GM19099 (cell line): ENCODE data around the gene BMP2K.

Experiments
- POLR2A ChIP-seq: IDR thresholded peaks from 3 replicates; pipeline ENCODE4 v1.6.1; 2011; ENCODE audit warnings: low read depth; ENCODE audit not compliant: insufficient read length; ENCODE audit errors: extremely low read depth

Gene BMP2K

DNA sequence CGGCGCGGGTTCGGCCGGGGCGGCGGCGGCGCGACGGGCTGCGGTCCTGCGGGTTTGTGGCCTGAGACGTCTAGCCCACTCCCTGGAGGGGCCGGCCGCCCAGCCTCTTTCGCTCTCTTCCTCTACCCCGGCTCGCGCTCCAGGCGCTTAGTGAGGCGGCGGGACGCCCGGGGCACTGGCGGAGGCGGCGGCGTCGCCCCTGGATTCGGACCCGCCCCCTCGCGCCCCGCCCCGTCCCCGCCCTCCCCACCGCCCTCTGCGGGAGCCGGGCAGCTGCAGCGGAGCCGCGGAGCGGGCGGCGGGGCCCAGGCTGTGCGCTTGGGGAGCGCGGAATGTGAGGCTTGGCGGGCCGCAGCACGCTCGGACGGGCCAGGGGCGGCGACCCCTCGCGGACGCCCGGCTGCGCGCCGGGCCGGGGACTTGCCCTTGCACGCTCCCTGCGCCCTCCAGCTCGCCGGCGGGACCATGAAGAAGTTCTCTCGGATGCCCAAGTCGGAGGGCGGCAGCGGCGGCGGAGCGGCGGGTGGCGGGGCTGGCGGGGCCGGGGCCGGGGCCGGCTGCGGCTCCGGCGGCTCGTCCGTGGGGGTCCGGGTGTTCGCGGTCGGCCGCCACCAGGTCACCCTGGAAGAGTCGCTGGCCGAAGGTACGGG is at the start of gene BMP2K:
BMP2K (plus strand) TSS at position 272 of the 650 bp plus-strand sequence; CDS start at position 466, 194 bp downstream.
- peak; percentile 85 for TF ChIP-seq POLR2A

DNA sequence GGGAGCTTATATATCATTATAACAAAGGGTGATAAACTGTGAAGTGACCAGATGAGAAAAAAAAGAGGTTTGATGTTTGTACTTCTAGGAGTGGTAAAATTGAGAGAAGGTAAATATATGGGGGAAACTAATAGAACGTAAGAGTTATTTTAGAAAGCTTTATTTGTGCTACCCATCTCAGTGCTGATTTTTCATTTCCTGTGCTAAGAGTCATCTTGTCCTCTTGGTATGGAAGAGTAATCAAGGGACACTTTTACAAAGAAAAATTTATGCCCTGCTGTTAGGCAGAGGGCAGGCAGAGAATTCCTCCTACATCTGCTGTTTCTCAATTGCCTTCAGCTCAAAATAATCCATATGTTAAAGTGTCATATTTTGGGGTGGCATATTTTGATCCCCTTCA is 49.6 kb upstream of the BMP2K start:
- TF ChIP-seq POLR2A = no peak

DNA sequence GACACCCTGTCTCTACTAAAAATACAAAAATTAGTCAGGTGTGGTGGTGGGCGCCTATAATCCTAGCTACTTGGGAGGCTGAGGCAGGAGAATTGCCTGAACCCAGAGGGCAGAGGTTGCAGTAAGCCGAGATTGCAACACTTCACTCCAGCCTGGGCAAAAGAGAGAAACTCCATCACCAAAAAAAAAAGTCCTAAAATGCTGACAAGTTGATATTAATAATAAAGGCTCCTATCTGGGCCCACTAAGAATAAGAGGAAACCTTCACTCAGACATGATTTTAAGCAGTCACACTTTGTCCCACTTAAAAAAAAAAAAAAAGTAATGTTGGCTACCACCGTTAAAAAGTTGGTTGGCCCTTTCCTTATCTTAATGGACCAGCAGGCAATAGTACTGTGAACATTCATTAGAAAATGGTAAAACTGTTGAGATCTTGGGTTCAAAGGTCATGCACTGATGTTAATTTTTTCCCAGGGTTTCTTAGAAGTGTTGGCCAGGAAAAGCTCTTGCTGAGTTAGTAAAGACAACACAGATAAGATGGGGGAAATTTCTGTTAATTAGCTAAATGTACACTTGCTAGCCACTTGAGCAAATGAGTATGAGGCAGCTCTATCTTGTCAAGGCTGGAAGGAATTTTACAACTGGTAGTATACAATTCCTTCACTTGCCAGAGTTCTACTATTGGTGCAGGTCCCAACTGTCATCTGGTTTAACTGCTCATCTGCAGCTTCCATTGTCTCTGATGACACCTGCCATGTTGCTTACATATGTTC is 43.6 kb upstream of the BMP2K start:
- TF ChIP-seq POLR2A = no peak

- TF ChIP-seq POLR2A = no peak
Observed at GRCh38 chr4:78734441-78735162, 41.5 kb upstream of the BMP2K start.

GRCh38 chr4:78735697-78736096 is 40.5 kb upstream of the BMP2K start:
- TF ChIP-seq POLR2A = no peak

GRCh38 chr4:78737035-78737434 is 39.1 kb upstream of the BMP2K start:
- no peak for TF ChIP-seq POLR2A

- TF ChIP-seq POLR2A = no peak
Observed at GRCh38 chr4:78737973-78738372, 38.2 kb upstream of the BMP2K start.

DNA sequence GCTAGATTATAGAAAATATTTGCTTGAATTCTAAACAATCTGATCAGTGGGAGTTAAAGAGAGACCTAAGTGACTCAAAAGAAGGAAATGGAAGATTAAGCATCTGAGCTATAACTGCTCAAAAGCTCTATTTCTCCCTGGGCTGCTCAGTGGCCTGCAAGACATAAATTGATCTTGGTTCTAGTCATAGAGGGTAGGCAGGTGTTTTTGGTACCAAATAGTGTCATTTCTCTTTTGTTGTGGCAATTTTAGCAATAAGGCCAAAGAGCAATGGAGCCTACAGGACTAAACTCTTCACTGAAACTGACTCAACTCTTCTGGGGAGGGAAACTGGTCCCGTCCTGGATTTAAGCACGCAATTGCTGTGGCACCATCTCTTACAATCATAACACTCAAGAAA is 33.9 kb upstream of the BMP2K start:
- no peak for TF ChIP-seq POLR2A

DNA sequence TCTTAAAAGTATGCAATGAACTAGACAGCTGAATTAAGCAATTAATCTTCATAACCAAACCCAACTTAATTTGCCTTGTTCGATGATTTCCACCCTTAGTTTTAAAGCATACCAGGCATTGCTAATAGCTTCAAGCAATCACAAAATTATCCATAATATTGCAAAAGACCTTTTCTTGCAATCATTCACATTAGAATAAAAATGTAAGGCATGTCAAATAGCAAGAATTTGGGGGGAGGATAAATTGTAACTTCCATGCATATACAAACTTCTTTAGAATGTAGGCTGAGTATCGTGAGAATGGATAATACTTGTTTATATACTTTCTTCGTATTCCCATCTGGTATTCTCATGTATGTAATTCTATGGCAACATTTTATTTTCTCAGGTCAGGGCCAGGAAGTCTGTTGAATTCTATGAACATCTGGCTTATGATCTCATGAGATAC is 28.7 kb upstream of the BMP2K start:
- no peak for TF ChIP-seq POLR2A

GRCh38 chr4:78748381-78748780 is 27.8 kb upstream of the BMP2K start:
- TF ChIP-seq POLR2A = no peak

GRCh38 chr4:78749258-78749971 is 26.7 kb upstream of the BMP2K start:
- TF ChIP-seq POLR2A = no peak

DNA sequence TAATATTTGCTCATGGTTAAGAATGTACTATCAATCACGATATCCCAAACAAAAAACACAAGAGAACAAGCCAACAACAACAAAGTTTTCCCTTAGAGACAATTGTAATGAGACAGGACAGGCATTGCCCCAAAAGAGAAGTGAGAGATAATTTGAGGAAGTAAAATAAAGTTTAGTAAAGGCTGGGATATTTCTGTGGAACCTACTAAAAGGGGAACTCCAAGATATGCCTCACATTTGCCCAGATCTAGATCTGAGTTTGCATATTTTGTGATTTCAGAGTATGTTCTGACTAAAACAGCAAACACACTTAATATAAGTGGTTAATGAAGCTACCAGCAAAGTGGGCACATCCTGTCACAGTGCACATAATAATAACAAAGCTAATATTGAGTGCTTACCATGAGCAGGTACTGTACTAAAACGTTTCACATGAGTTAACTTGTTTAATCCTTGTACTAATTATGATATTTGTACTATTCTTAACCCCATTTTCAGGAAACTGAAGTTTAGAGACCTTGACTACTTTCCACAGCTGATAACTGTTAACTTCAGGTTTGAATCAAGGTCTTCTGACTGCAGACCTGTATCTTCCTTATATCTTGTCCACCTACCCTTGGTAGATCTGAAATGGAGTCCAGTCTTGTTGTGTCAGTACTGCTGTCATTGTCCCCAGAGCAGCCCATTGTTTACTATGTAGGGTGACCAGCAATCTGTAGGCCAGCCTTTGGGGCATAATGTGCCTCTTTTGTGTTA is 26.0 kb upstream of the BMP2K start:
- no peak for TF ChIP-seq POLR2A

DNA sequence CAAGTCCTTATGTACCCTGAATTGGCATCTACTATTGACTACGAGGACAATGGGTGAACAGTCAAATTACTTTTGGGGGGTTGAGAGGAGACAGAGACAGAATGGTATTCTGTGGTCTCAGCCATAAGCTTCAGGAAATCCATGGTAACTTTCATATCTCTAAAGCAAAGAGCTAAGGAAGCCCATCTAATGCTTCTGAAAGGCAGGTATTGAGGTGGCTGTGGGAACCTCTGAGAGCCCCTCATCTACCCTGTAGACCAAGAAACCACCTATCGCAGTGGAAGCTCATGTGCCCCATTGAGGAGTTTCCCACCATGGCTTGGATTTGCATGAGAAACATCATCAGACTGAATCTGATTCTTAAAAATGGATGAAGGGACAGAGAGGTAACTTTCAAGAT is 23.1 kb upstream of the BMP2K start:
- no peak for TF ChIP-seq POLR2A

GRCh38 chr4:78754872-78755271 is 21.3 kb upstream of the BMP2K start:
- no peak for TF ChIP-seq POLR2A
